ENCODE results near the gene GAPVD1.
"Not testable (repeated sequence)": the region's sequence is repeated elsewhere in the genome, so short reads cannot be mapped to it uniquely, and the experiment has no call there.

Gene GAPVD1, protein sequence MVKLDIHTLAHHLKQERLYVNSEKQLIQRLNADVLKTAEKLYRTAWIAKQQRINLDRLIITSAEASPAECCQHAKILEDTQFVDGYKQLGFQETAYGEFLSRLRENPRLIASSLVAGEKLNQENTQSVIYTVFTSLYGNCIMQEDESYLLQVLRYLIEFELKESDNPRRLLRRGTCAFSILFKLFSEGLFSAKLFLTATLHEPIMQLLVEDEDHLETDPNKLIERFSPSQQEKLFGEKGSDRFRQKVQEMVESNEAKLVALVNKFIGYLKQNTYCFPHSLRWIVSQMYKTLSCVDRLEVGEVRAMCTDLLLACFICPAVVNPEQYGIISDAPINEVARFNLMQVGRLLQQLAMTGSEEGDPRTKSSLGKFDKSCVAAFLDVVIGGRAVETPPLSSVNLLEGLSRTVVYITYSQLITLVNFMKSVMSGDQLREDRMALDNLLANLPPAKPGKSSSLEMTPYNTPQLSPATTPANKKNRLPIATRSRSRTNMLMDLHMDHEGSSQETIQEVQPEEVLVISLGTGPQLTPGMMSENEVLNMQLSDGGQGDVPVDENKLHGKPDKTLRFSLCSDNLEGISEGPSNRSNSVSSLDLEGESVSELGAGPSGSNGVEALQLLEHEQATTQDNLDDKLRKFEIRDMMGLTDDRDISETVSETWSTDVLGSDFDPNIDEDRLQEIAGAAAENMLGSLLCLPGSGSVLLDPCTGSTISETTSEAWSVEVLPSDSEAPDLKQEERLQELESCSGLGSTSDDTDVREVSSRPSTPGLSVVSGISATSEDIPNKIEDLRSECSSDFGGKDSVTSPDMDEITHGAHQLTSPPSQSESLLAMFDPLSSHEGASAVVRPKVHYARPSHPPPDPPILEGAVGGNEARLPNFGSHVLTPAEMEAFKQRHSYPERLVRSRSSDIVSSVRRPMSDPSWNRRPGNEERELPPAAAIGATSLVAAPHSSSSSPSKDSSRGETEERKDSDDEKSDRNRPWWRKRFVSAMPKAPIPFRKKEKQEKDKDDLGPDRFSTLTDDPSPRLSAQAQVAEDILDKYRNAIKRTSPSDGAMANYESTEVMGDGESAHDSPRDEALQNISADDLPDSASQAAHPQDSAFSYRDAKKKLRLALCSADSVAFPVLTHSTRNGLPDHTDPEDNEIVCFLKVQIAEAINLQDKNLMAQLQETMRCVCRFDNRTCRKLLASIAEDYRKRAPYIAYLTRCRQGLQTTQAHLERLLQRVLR (N-terminal part only)

DNA sequence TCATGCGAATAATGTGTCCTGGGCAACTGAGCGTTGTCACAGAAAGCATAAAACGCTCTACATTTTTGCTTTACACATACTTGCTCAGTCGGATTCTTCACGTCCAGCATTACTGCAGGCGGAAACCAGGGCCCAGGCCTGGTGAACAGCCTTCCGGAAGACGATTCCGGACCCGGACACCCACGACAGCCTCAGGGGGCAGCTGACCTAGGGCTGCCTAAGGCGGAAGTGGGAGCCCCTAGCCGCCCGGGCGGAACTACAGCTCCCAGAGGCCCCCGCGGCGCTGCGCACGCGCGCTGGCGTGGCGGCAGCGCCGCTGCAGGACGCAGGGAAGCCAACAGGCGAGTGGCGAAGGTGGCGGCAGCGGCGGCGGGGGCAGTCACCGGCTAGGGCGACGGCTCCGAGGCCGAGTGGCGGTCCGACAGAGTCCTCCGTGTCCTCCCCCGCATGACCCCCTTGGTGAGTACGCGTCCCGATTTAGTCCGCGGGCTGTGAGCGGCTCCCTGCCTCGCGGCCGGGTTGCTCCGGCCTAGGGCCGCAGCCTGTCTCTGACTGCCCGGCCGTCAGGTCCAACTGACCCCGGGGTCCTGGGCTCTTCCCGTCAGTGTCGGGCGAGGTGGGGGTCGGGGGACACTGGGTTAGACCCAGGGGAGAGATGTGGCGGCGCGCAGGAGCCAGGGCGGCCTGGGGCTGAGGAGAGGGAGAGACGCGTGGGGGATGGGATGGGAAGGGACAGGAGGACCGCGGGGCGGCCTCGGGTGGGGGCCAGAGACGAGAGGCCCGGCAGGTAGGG, at the start of gene GAPVD1:
Gene GAPVD1 (plus strand): TSS at position 326 of the 793 bp plus-strand sequence. CDS start 37,096 bp downstream, outside the sequence.
- peak; percentile 90 for DNase-seq

DNA sequence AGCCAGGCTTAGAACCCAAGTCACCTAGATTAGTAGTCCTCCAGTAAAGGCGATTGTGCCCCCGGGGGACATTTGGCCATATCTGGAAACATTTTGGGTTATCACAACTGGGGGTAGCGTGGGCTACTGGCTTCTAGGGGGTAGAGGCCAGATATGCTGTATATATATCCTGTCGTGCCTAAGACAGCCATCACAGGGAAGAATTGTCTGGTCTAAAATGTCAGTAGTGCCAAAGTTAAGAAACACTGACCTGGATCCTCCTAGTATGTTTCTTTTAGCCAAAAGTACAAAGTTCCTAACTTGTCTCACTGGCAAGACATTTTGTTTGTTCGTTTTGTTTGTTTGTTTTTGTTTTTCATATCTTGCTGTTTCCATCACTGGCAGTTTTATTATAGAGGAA, 47.4 kb upstream of the GAPVD1 start:
- no peak for DNase-seq

DNA sequence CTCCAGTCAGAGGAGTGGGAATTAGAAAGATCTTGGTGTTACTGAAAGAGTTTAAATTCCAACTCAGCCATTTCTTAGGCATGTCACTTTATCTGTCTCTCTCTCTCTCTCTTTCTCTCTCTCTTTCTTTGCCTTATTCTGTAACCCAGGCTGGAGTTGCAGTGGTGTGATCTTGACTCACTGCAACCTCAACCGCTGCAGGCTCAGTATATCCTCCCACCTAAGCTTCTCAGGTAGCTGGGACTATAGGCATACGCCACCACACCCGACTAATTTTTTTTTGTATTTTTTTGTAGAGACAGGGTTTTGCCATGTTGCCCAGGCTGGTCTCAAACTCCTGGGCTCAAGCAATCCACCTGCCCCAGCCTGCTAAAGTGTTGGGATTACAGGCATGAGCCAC, 43.0 kb upstream of the GAPVD1 start:
- no peak for DNase-seq

DNA sequence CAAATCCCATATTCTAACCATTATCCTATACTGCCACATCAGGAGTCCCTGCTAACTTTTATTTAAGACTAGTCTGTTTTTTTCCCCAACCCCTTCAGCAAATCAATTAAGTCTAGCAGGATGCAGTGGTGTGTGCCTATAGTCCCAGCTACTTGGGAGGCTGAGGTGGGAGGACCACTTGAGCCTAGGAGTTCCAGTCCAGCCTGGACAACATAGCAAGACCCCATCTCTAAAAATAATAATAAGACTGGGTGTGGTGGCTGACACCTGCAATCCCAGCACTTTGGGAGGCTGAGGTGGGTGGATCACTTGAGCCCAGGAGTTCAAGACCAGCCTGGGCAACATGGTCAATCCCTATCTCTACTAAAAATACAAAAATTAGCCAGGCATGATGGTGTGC, 36.8 kb upstream of the GAPVD1 start:
- DNase-seq: not testable (repeated sequence)

DNA sequence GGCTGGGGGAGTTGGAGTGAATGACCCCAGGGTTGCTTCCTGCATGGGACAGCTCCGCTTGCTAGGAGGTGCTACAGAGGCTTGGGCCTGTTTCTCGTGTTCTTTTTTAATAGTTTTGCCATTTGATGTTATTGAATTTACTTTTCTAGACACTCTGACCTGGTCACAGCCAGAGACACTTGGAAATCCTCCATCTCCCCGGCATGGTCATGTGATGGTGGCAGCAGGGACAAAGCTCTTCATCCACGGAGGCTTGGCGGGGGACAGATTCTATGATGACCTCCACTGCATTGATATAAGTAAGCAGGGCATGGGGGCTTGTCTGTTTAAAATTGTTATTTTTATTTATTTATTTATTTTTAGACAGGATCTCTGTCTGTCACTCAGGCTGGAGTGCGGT, 33.9 kb upstream of the GAPVD1 start:
- no peak for DNase-seq

DNA sequence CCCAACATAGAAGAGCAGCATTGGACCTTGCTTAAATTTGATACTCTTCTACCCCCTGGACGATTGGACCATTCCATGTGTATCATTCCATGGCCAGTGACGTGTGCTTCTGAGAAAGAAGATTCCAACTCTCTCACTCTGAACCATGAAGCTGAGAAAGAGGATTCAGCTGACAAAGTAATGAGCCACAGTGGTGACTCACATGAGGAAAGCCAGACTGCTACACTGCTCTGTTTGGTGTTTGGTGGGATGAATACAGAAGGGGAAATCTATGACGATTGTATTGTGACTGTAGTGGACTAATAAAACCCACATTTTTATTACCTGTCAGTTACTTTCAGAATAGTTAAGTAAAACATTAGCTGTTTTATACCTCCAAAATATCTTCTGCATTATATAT, 27.9 kb upstream of the GAPVD1 start:
- peak; percentile 36 for DNase-seq

DNA sequence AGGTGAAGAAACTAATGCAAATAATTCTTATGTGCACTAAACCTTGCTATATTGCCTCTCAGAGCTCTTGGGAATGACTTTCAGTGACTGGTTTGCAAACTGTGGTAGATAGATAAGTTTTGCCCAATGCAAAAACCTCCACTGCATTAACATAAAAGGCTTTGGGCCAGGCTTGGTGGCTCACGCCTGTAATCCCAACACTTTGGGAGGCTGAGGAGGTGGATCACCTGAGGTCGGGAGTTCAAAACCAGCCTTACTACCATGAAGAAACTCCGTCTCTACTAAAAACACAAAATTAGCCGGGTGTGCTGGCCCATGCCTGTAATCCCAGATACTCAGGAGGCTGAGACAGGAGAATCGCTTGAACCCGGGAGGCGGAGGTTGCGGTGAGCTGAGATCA, 27.5 kb upstream of the GAPVD1 start:
- DNase-seq: not testable (repeated sequence)

DNA sequence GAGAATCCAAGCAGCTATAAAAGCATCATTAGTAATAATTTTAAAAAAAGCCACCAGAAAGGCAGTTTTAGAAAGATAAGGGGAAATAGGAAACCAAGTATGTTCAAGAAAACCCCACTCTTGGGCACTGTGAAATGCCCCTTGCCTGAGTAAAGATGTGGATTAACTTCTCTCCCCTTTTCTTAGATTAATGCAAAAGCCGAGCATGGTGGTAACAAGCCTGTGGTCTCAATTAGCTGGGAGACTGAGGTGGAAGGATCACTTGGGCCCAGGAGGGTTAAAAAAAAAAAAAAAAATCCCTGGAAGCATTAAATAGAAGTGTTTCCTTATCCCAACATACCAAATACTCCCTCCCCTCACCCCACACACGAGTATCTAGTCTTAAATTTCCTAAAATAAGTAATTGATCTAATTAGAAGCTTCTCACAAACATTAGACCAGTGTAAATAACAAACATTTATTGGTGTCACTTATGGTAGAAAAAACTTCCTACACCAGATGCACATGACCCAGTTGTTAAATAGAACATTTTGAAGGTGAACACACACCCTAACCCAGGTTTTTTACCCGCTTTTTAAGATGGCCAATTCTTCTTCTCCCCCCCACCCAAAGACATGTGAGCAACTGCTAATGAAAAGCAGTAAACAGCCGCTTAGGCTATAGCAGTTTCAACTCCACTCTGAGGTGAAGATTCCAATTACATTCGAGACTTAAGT, 25.7 kb upstream of the GAPVD1 start:
- no peak for DNase-seq

DNA sequence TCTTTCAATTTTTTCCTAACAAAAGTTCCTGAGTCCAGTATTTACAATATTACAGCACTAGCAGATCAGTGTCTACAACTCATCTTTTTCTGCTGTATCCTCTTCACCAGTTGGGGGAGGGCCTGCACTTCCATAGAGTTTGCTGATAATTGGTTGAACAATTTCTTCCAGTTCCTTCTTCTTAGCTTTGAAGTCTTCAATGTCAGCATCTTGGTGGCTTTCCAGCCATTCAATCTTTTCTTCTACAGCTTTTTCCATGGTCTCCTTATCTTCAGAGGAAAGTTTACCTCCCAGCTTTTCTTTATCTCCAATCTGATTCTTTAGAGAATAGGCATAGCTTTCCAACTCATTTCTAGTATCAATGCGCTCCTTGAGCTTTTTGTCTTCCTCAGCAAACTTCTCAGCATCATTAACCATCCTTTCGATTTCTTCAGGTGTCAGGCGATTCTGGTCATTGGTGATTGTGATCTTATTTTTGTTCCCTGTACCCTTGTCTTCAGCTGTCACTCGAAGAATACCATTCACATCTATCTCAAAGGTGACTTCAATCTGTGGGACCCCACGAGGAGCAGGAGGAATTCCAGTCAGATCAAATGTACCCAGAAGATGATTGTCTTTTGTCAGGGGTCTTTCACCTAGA, 25.0 kb upstream of the GAPVD1 start:
- not testable (repeated sequence) for DNase-seq

DNA sequence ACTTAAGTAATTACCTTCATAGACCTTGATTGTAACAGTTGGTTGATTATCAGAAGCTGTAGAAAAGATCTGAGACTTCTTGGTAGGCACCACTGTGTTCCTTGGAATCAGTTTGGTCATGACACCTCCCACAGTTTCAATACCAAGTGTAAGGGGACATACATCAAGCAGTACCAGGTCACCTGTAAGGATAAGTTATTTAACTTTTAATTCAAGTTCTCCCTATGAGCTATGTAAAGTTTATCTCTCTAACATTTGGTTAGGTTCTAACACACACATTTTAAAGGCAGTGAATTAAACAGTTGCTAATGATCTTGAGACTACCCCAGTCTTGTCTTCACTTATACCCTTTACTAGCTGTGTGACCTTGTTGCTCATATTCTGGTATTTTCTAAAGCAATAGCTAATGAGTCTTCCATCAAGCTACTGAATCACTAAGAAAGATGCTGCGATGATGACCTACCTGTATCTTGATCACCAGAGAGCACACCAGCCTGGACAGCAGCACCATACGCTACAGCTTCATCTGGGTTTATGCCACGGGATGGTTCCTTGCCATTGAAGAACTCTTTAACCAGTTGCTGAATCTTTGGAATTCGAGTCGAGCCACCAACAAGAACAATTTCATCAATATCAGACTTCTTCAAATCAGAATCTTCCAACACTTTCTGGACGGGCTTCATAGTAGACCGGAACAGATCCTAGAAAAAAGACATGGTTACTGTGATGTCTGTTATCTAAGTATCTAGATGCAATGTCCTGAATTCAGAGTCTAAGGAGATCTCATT, 23.3 kb upstream of the GAPVD1 start:
- no peak for DNase-seq

DNA sequence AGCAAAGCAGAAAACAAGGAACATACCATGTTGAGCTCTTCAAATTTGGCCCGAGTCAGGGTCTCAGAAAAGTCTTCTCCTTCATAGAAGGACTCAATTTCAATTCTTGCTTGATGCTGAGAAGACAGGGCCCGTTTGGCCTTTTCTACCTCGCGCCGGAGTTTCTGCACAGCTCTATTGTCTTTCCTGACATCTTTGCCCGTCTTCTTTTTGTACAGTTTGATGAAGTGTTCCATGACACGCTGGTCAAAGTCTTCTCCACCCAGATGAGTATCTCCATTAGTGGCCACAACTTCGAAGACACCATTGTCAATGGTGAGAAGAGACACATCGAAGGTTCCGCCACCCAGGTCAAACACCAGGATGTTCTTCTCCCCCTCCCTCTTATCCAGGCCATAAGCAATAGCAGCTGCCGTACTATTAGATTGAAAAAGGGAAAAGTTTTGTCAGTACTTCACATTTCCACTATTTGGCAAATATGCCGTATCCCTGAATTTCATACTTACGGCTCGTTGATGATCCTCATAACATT, 22.6 kb upstream of the GAPVD1 start:
- no peak for DNase-seq

DNA sequence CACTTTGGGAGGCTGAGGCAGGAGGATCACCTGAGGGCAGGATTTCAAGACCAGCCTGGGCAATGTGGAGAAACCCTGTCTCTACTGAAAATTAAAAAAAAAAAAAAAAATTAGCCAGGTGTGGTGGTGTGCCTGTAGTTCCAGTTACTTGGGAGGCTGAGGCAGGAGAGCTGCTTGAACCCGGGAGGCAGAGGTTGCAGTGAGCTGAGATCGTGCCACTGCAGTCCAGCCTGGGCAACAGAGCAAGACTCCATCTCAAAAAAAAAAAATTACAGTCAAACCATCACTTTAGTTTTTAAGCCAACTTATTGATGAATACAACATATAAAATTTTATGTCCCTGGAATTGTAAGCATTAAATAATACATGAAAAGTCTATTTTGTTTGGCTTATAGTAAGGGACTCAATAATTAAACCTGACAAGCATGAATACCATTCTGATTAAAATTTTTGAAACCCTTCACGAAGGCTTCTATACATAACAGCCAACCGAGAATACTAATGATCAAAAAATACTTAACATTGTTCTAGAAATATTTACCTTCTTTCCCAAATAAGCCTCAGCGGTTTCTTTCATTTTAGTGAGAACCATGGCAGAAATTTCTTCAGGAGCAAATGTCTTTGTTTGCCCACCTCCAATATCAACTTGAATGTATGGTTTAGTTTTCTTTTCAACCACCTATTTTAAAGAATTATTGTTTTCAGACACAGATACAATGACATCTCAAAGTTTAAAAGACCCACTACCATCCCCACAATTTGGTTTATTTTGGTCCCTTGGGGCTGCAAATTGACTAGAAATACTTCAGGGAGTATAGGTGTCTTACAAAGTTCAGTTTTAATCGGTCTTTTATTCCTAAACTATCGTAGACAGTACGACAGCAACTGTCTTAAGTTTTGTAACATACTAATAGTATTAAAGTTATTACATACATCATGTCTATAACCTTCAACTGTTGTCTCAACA, 21.7 kb upstream of the GAPVD1 start:
- no peak for DNase-seq

DNA sequence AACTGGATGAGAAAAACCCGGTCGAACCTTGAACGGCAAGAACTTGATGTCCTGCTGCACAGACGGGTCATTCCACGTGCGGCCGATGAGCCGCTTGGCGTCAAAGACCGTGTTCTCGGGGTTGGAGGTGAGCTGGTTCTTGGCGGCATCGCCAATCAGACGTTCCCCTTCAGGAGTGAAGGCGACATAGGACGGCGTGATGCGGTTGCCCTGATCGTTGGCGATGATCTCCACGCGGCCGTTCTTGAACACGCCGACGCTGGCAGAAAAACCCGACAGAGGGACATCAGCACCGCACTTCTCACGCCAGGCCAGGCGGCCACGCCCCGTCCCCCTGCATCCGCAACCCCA, 21.0 kb upstream of the GAPVD1 start:
- DNase-seq: no peak

DNA sequence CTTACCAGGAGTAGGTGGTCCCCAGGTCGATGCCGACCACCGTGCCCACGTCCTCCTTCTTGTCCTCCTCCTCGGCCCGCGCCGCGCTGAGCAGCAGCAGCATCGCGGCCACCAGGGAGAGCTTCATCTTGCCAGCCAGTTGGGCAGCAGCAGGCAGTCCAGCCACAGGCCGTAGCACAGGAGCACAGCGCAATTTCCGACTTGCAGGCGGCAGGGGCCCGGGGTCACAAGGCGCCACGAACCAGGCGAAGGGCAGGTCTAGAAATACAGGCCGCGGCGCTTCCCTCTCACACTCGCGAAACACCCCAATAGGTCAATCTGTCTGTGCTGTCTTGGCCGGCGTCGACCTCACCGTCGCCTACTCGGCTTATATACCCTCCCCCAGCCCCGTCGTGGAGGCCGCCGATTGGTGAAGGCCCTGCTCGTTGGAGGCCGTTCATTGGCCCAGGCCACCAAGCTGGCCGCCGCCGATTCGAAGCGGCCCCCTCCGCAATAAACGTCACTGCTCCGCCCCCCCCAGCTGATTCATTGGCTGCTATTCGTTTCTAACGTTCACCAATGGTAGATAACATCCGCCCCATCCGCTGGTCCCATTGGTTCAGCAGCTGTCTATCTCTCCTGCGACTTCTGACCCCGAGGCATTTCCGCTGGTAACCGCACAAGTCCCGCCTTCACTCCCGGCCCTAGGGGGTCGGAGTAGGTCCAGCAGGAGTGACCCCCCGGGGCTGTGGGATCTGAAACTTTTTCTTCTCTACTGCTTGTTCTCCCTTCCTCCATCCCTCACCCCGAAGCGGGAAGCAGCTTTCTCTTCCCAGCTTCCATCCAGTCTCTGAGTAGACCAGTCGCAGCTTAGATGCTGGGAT, 20.4 kb upstream of the GAPVD1 start, which contains the start of gene HSPA5:
Gene HSPA5 (minus strand): TSS at position 344 of the 863 bp plus-strand sequence. CDS start 217 bp downstream, at position 127.
- DNase-seq: peak; percentile 94

DNA sequence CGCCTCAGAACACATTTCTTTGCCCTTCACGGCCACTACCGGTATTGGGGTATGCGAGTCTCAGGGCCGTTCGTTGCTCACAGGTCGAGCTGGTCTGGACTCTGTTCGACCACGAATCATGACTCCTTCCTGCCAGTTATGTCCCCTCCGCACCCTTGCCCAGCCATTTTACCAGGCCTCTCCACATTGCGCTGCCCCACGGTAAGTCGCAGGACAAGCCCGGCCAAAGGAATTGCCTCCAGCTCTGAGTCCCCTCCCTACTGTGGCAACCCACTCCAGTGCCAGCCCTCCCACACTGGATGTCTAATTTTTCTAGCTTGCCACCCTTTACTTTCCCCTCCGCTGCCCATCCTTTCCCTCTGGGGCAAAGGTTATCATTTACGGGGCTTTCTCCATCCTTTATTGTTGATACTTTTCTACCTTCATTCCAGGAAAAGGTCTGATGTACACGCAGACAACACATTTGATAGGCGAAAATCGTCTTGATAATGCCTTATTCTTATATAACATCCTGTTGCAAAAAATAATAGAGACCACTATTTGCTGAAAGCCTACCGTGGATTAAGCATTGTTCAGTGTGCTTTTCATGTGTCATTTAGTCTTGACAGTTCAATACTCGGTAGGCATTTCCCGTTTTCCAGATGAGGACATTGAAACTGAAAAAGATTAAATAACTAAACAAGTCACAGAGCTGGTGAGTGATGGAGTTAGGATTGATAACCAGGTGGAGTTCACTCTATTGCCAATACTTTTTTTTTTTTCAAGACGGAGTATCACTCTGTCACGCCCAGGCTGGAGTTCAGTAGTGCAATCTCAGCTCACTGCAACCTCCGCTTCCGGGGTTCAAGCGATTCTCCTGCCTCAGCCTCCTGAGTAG, 19.5 kb upstream of the GAPVD1 start:
- no peak for DNase-seq

DNA sequence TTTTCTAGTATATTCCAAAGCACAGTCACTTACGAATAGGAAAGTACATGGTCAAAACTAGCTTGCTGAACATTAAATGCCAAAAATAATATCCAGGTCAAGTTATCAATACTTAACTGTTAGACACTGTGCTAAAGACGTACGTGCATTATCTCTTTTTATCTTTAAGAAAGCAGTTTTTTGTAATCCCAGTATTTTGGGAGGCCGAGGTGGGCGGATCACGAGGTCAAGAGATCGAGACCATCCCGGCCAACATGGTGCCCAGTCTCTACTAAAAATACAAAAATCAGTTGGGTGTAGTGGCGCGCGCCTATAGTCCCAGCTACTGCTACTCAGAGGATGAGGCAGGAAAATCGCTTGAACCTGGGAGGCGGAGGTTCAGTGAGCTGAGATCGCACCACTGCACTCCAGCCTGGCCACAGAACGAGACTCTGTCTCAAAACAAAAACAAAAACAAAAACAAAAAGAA, 17.8 kb upstream of the GAPVD1 start:
- DNase-seq: no peak

DNA sequence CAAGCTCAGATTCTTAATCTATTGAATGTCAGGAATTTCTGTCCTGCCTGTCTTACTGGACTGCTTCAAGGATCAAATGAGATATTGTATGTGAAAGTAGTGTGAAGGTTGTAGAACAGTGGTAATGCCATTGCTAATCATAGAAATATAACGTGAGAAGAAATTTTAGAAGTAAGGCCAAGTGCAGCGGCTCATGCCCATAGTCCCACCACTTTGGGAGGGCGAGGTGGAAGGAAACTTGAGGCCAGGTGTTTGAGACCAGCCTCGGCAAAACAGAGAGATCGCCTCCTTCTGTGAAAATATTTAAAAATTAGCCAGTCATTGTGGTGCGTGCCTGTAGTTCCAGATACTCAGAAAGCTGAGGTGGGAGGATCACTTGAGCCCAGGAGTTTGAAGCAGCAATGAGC, 15.4 kb upstream of the GAPVD1 start:
- DNase-seq: no peak

Measured in 8988T (cell line).